OCI-LY1 (cell line): ENCODE measurements around the gene CRTC1.

Experiments used
- CTCF ChIP-seq: fragments of 200-600 bp; sonication (generic), shearing (Covaris generic); IDR thresholded peaks from 2 replicates; pipeline ENCODE4 v1.5.1; 2017; ENCODE audit warnings: mild to moderate bottlenecking, antibody characterized with exemption, low read length, moderate library complexity, mixed read lengths
- EZH2 ChIP-seq: fragments of 200-600 bp; sonication (generic), shearing (Covaris generic); IDR thresholded peaks from 2 replicates; pipeline ENCODE4 v1.8.0; 2017; ENCODE audit warnings: borderline replicate concordance, mixed run types, mild to moderate bottlenecking, antibody characterized with exemption, low read length, moderate library complexity, mixed read lengths

DNA sequence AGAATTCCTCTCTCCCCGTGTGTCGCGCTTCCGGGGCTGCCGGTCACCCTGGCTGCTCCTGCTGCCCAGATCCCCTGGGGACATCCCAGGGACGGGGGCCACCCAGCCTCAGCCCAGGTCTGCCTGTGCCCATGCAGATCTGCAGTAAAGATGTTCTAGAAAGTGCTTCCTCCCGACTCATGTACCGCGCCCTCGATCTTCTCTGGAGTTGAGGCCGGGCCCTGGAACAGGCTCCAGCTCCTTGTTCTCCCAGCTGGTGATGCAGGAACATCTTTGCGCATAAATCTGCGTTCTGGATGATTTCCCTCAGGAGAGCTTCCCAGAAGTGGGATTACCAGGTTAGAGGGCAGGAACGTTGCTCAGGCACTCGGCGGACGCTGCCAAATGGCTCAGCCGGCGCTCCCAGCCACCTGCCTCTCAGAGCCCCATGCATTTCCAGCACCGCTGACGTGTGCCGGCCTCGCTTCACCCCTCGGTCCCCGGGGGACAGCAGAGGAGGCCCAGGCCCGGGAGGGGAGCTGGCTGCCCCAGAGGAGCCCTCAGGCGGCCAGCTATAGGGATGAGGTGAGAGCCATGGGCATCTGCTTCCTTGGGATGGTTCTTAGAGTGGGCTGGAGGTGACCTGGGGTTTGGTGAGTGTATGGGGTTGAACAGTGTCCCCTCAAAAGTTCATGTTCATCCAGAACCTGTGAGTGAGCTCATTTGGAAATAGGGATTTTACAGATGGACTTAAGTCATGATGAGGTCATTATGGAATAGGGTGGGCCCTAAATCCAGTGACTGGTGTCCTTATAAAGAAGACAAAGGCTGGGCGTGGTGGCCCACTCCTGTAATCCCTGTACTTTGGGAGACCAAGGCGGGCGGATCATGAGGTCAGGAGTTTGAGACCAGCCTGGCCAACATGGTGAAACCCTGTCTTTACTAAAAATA is 42.6 kb downstream of the CRTC1 start:
- TF ChIP-seq CTCF (no peak), EZH2 (no peak)
